PC-3 (cell line): ENCODE results near the gene FGR. TPM values are rescaled to one million over a fixed set of nuclear protein-coding genes. Genes with fewer than 3 reads are reported as not detected.

ENCODE experiments used
- ATAC-seq: fragments of 200-7000 bp; cut with Tn5 transposase; 2 replicates; pipeline ENCODE4 v1.9.1; 2020; ENCODE audit warnings: mild to moderate bottlenecking, moderate library complexity
- BruUV-seq: library from RNA; stranded (reverse); fragments of 400-500 nt; replicated peaks from 2 replicates; lab custom pipeline; 2021; lab: Mats Ljungman, UMichigan
- CTCF ChIA-PET: fragments of 300-600 bp; sonication (Branson Sonifier 250); formaldehyde crosslinking; loops from one replicate; lab custom pipeline; 2022; ENCODE audit warnings: antibody characterized with exemption; lab: Charles Lee
- POLR2A ChIA-PET: fragments of 300-600 bp; sonication (Branson Sonifier 250); formaldehyde crosslinking; loops from one replicate; lab custom pipeline; 2022; ENCODE audit warnings: antibody characterized with exemption; ENCODE audit not compliant: unreplicated experiment; lab: Charles Lee
- DNase-seq: peaks from one replicate; pipeline ENCODE4 v3.0.0-alpha.2; 2015
- H2AFZ ChIP-seq: fragments of 300-600 bp; sonication (generic); 2 replicates; pipeline ENCODE4 v1.6.0; 2016; ENCODE audit warnings: antibody characterized with exemption, low read length
- H3F3A ChIP-seq: fragments of 300-600 bp; sonication (generic); one replicate; pipeline ENCODE4 v1.6.0; 2017; ENCODE audit warnings: antibody characterized with exemption, low read length, control low read depth, mild to moderate bottlenecking; ENCODE audit not compliant: unreplicated experiment
- H3K27ac ChIP-seq: fragments of 300-600 bp; sonication (generic); 2 replicates; pipeline ENCODE4 v1.5.1; 2016; ENCODE audit warnings: mild to moderate bottlenecking, low read length
- H3K27me3 ChIP-seq: fragments of 300-600 bp; sonication (generic); 2 replicates; pipeline ENCODE4 v1.6.1; 2016; ENCODE audit warnings: low read length, mixed read lengths
- H3K36me3 ChIP-seq: fragments of 300-600 bp; sonication (generic); 2 replicates; pipeline ENCODE4 v1.6.1; 2016; ENCODE audit warnings: low read depth, mixed run types, low read length, mixed read lengths
- H3K4me1 ChIP-seq: fragments of 300-600 bp; sonication (generic); 2 replicates; pipeline ENCODE4 v1.5.1; 2016; ENCODE audit warnings: low read length; ENCODE audit not compliant: insufficient read depth
- H3K4me2 ChIP-seq: fragments of 300-600 bp; sonication (generic); 2 replicates; pipeline ENCODE4 v1.6.0; 2016; ENCODE audit warnings: low read length
- H3K4me3 ChIP-seq: fragments of 300-600 bp; sonication (generic); 2 replicates; pipeline ENCODE4 v1.5.1; 2016; ENCODE audit warnings: mild to moderate bottlenecking, low read length, mixed read lengths
- H3K79me2 ChIP-seq: fragments of 300-600 bp; sonication (generic); 2 replicates; pipeline ENCODE4 v1.6.1; 2017; ENCODE audit warnings: low read length, mixed read lengths
- H3K9ac ChIP-seq: fragments of 300-600 bp; sonication (generic); 2 replicates; pipeline ENCODE4 v1.6.0; 2016; ENCODE audit warnings: mild to moderate bottlenecking, low read length
- H3K9me2 ChIP-seq: fragments of 300-600 bp; sonication (generic); replicated peaks from 2 replicates; pipeline ENCODE4 v1.6.1; 2016; ENCODE audit warnings: mixed run types, low read length, mixed read lengths
- H3K9me3 ChIP-seq: fragments of 300-600 bp; sonication (generic); 2 replicates; pipeline ENCODE4 v1.6.1; 2016; ENCODE audit warnings: low read length, mixed read lengths
- H4K20me1 ChIP-seq: fragments of 300-600 bp; sonication (generic); 2 replicates; pipeline ENCODE4 v1.6.1; 2016; ENCODE audit warnings: low read length, mixed read lengths
- EZH2 ChIP-seq: fragments of 300-600 bp; sonication (generic); IDR thresholded peaks from one replicate; pipeline ENCODE4 v1.6.1; 2017; ENCODE audit warnings: antibody characterized with exemption, mild to moderate bottlenecking, low read length; ENCODE audit not compliant: unreplicated experiment
- EZH2phosphoT487 ChIP-seq: fragments of 300-600 bp; sonication (generic); IDR thresholded peaks from 2 replicates; pipeline ENCODE4 v1.6.1; 2018; ENCODE audit warnings: mild to moderate bottlenecking, antibody characterized with exemption, low read length, borderline replicate concordance
- intact Hi-C: fragments of 100-400 bp; cut with micrococcal nuclease; formaldehyde crosslinking; loops from 2 replicates; pipeline ENCODE4 v1.9.0; 2023
- total RNA-seq: library from RNA; depleted of rRNA; stranded (reverse); fragments of >200 nt; gene quantifications from 2 replicates; pipeline ENCODE4 v1.2.3, GENCODE V29; 2014
- TF ChIP-seq, protein P1 (sequence below): fragments of 300-600 bp; sonication (generic); conservative IDR thresholded peaks from 2 replicates; pipeline ENCODE4 v1.5.1; 2017; ENCODE audit warnings: antibody characterized with exemption, low read depth, mild to moderate bottlenecking, low read length

Gene FGR
- total RNA-seq, 1 experiment from 2014 or later: not detected

- Histone ChIP-seq H3K9me3 (no peaks in the 10 kb centered on the region), H3K9me2 (no peaks in the 10 kb centered on the region), H3F3A (no peaks in the 10 kb centered on the region), H3K9ac (no peak overlapping the region), H3K4me1 (peaks cover 13% of the 10 kb centered on the region), H3K79me2 (peaks cover 19% of the 10 kb centered on the region), H3K27ac (0 out of 2 replicates have a peak overlapping the region, but pooled peaks have one; percentile 2), H3K4me3 (no peak overlapping the region), H2AFZ (no peak overlapping the region), H4K20me1 (peaks cover 7% of the 10 kb centered on the region), H3K27me3 (no peaks in the 10 kb centered on the region), H3K4me2 (0 out of 2 replicates have a peak overlapping the region, but pooled peaks have one; percentile 21), H3K36me3 (no peaks in the 10 kb centered on the region)
- ChIA-PET POLR2A (interaction anchor here (0.6 kb wide), 1 partner anchor 104 kb away, joined by 19 read pairs; no protein-coding TSS in a partner anchor), CTCF (interaction anchor here (0.6 to 1.5 kb wide), 3 partner anchors 50 to 87 kb away, joined by 3 to 11 read pairs (median 6); no protein-coding TSS in a partner anchor)
- intact Hi-C loops: loop anchor here (1.0 to 10.0 kb wide), 3 partner anchors 189 to 302 kb away; no protein-coding TSS in a partner anchor
- no peak for TF ChIP-seq EZH2
- TF ChIP-seq, protein P1, sequence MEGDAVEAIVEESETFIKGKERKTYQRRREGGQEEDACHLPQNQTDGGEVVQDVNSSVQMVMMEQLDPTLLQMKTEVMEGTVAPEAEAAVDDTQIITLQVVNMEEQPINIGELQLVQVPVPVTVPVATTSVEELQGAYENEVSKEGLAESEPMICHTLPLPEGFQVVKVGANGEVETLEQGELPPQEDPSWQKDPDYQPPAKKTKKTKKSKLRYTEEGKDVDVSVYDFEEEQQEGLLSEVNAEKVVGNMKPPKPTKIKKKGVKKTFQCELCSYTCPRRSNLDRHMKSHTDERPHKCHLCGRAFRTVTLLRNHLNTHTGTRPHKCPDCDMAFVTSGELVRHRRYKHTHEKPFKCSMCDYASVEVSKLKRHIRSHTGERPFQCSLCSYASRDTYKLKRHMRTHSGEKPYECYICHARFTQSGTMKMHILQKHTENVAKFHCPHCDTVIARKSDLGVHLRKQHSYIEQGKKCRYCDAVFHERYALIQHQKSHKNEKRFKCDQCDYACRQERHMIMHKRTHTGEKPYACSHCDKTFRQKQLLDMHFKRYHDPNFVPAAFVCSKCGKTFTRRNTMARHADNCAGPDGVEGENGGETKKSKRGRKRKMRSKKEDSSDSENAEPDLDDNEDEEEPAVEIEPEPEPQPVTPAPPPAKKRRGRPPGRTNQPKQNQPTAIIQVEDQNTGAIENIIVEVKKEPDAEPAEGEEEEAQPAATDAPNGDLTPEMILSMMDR: peak; percentile 12; the same call in 1 of the 2 replicates
- ATAC-seq (peak; percentile 13; the same call in 1 of the 2 replicates), DNase-seq (peak; percentile 52)
- no TSS peak for BruUV-seq
These were observed 28.2 kb downstream of the FGR start for GRCh38 chr1:27606708-27607238.

GRCh38 chr1:27605796-27606707 lies 28.9 kb downstream of the FGR start:
- POLR2A ChIA-PET: interaction anchor here (0.6 kb wide), 1 partner anchor 103 kb away, joined by 19 read pairs; no protein-coding TSS in a partner anchor
- H3K4me2 ChIP-seq: 0 out of 2 replicates have a peak overlapping the region, but pooled peaks have one; percentile 21
- CTCF ChIA-PET: interaction anchor here (0.5 to 2.4 kb wide), 6 partner anchors 49 to 215 kb away, joined by 3 to 30 read pairs (median 6); no protein-coding TSS in a partner anchor

More at GRCh38 chr1:27605796-27606707, 28.9 kb downstream of the FGR start:
- BruUV-seq: no TSS peak
- no peaks in the 10 kb centered on the region for H3K36me3 ChIP-seq
- intact Hi-C loops: loop anchor here (1.0 to 10.0 kb wide), 3 partner anchors 189 to 301 kb away; no protein-coding TSS in a partner anchor
- TF ChIP-seq, protein P1: peak; percentile 97
- no peak for TF ChIP-seq EZH2phosphoT487
- H3K4me3 ChIP-seq: no peak overlapping the region
- peaks cover 26% of the 10 kb centered on the region for H3K79me2 ChIP-seq
- H3F3A ChIP-seq: no peaks in the 10 kb centered on the region
- ATAC-seq: peak; percentile 8; the same call in 1 of the 2 replicates
- no peak overlapping the region for H2AFZ ChIP-seq
- H3K9me2 ChIP-seq: no peaks in the 10 kb centered on the region
- peaks cover 20% of the 10 kb centered on the region for H3K4me1 ChIP-seq
- no peaks in the 10 kb centered on the region for H3K9me3 ChIP-seq
- H4K20me1 ChIP-seq: peaks cover 12% of the 10 kb centered on the region
- peak; percentile 69 for DNase-seq
- no peak overlapping the region for H3K9ac ChIP-seq
- 0 out of 2 replicates have a peak overlapping the region, but pooled peaks have one; percentile 2 for H3K27ac ChIP-seq
- H3K27me3 ChIP-seq: no peaks in the 10 kb centered on the region
